ENCODE results near the gene UNC119. TPM values are rescaled to one million over a fixed set of nuclear protein-coding genes. Genes with fewer than 3 reads are reported as not detected.
"Not testable (repeated sequence)": the region's sequence is repeated elsewhere in the genome, so short reads cannot be mapped to it uniquely, and the experiment has no call there.

Gene UNC119
- total and polyA plus RNA-seq, 12 donors, result 26.7 to 80.8 (median 38.8) TPM

DNA sequence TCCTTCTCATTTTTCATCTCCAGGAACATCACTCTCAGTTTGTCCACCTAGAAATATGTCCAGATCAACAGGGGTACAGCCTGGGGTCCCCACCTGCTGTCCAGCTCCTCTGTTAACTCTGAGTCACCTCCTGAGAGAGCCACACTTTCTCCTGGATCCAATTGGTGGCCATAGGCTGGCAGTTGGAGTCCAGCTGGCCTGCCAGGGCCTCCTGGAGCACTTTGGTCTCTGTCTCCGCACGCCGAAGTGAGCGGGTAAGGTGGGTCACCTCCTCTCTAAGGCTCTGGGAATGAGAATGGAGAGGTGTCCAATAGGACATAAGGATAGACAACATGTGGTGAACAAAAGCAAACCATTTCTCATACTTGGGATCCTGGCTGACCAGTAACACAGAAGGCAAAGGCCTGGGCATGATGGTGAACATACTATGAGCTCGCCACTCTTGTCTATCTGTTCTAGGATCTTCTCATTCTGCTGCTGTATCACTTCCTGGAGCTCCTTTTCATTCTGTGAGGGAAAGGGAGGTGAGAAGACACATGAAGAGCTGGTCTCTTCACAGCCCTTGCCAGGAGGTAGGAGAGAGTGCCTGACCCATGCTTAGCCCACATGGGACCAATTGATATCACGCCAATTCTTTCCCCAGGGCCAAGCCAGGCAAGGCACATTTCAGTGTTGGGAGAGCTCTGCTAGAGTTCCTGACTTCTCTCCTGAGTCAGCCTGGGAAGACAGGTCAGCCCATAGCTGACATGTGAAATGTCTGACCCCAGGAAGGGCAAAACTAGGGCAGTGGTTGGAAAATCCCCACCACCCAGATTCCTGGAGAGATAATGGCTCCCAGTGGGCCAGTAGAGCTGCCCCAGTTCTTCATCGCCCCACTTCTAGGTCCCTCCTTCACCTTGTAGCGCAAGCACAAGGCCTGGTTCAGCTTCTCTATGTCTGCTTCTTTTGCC lies 26.1 kb upstream of the UNC119 start:
- 96 to 98% (median 98%) methylated on average over 8 of the region's 8 CpGs for WGBS, 4 donors
- no peak for TF ChIP-seq POLR2A (IDR thresholded peaks at IDR 0.05)
- TF ChIP-seq, protein P1, sequence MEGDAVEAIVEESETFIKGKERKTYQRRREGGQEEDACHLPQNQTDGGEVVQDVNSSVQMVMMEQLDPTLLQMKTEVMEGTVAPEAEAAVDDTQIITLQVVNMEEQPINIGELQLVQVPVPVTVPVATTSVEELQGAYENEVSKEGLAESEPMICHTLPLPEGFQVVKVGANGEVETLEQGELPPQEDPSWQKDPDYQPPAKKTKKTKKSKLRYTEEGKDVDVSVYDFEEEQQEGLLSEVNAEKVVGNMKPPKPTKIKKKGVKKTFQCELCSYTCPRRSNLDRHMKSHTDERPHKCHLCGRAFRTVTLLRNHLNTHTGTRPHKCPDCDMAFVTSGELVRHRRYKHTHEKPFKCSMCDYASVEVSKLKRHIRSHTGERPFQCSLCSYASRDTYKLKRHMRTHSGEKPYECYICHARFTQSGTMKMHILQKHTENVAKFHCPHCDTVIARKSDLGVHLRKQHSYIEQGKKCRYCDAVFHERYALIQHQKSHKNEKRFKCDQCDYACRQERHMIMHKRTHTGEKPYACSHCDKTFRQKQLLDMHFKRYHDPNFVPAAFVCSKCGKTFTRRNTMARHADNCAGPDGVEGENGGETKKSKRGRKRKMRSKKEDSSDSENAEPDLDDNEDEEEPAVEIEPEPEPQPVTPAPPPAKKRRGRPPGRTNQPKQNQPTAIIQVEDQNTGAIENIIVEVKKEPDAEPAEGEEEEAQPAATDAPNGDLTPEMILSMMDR (IDR thresholded peaks at IDR 0.05), result no peak
- no peak overlapping the region for H3K4me3 ChIP-seq
- DNase-seq, result no peak
- H3K27me3 ChIP-seq, result no peaks in the 10 kb centered on the region
- peaks cover 0 to 9% of the 10 kb centered on the region in 2 donors for H3K36me3 ChIP-seq (replicated peaks in 1 of 2)
- H3K4me1 ChIP-seq (replicated peaks in 1 of 2), result peaks cover 0 to 5% of the 10 kb centered on the region in 2 donors
- H3K9me3 ChIP-seq (replicated peaks in 1 of 3), result no peaks in the 10 kb centered on the region
- H3K27ac ChIP-seq, result no peak overlapping the region
- intact Hi-C loops (cut with DNase I), result no loop called here

DNA sequence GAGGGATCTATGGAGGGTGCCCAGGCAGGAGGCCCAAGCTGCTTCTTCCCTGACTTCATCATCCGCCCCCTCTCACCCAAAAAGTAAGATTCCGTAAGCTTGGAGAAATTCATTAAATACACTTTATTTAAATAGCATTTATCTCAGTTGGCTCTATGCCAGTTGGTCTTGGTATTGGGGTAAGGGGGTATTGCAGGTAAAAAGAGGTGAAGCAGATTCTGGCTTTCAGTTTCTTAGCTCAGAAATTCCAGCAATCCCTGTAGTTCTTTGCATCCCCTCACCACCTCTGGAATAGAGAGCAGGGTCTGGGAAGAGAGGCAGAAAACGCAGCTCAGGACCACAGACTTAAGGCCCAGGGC lies 25.0 kb upstream of the UNC119 start:
- no peak for TF ChIP-seq POLR2A (IDR thresholded peaks at IDR 0.05)
- TF ChIP-seq, protein P1 (IDR thresholded peaks at IDR 0.05), result no peak
- DNase-seq, result no peak
- WGBS, 4 donors, result 92 to 100% (median 96%) methylated on average over 3 of the region's 3 CpGs

DNA sequence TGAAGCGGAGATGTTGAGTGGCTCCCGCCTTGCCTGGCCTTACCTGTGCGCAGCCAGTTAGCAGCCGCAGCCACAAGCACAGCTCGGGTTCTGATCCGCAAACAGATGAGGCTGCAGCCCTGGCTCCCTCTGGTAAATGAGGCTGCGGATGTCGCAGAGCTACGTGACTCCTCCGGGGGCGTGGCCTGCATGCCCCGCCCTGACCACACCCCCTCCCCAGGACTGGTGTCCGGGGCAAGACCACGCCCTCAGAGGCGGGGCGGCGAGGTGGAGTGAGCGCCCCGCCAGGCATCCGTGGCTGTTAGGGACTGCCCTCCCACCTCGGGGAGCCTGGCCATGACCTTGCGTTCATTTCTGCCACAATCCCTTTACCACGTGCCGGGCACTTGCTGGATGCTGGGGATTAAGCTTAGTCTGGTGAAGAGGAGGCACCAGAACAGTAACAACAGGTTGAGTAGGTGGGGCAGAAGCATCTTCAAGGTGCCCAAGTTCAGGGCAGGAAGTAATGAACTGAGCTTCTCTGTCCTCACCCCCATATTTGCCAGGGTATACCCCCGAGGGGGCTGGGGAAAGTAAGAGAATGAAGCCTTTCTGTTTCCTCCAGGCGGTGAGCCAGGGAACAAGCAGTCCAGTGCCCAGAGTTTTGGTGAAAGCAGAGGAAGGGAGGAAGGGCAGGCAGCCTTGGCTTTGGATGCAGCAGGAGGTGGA lies 24.5 kb upstream of the UNC119 start, which contains the start of gene ALDOC:
Gene ALDOC (minus strand): TSS at position 138 of the 708 bp plus-strand sequence. CDS start 1,363 bp downstream, outside the sequence.
- TF ChIP-seq POLR2A (IDR thresholded peaks at IDR 0.05), result peak; percentile 84 to 92
- TF ChIP-seq, protein P1 (IDR thresholded peaks at IDR 0.05), result no peak
- intact Hi-C loops (cut with DNase I), result no loop called here
- Histone ChIP-seq H3K27ac (peak within 1 kb of the TSS in 2 of 5 donors; percentile 1 to 63), H3K27me3 (no peaks in the 10 kb centered on the region), H3K4me3 (peak within 1 kb of the TSS in 1 of 4 donors; percentile 20), H3K36me3 (replicated peaks in 1 of 2) (no peaks in the 10 kb centered on the region), H3K4me1 (replicated peaks in 1 of 2) (peaks cover 2 to 11% of the 10 kb centered on the region in 2 donors), H3K9me3 (replicated peaks in 1 of 3) (no peaks in the 10 kb centered on the region)
- DNase-seq, result peak; percentile 95 to 99 (median 97)
- 5 to 12% (median 10%) methylated on average over 10 to 25 of the region's 26 CpGs for WGBS, 4 donors

More for the DNA sequence above, 25.0 kb upstream of the UNC119 start:
- Histone ChIP-seq H3K36me3 (replicated peaks in 1 of 2) (no peaks in the 10 kb centered on the region), H3K4me3 (no peak overlapping the region), H3K27me3 (no peaks in the 10 kb centered on the region), H3K9me3 (replicated peaks in 1 of 3) (no peaks in the 10 kb centered on the region), H3K27ac (peak overlapping the region in 1 of 5 donors; percentile 63), H3K4me1 (replicated peaks in 1 of 2) (peaks cover 0 to 5% of the 10 kb centered on the region in 2 donors)
- intact Hi-C loops (cut with DNase I), result no loop called here

DNA sequence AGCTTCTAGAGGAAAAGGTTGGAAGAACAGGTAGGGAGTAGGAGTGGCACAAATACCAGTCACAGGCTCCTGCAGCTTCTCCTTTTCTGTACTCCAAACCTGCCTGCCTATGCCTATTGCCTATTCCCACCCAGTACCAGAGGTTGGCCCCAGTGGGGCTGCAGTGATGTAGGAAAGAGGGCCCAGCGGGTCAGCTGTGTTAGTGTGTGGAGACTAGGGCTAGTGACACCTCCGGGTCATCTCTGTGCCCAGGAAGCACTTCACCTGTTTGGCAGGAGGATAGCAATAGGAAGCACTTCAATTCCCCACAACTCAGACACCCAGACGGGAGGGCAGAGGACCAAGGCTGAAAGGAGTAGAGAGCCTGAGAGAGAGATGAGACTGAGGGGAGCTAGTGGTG lies 23.6 kb upstream of the UNC119 start:
- DNase-seq; H3K4me3 ChIP-seq; intact Hi-C loops (cut with DNase I); H3K36me3 ChIP-seq (replicated peaks in 1 of 2); H3K9me3 ChIP-seq (replicated peaks in 1 of 3); H3K27me3 ChIP-seq; H3K27ac ChIP-seq: not testable (repeated sequence)
- 59 to 76% (median 73%) methylated on average over 3 of the region's 3 CpGs for WGBS, 4 donors
- peaks cover 3 to 13% of the 10 kb centered on the region in 2 donors for H3K4me1 ChIP-seq (replicated peaks in 1 of 2)

Data from adrenal gland (tissue), 12 donors.